ENCODE data around the gene BTBD9. TPM values are rescaled to one million over a fixed set of nuclear protein-coding genes. Genes with fewer than 3 reads are reported as not detected.

The BTBD9 gene
- total RNA-seq, 2 donors from 2014 or later, result 15.3 to 23.6 TPM

DNA sequence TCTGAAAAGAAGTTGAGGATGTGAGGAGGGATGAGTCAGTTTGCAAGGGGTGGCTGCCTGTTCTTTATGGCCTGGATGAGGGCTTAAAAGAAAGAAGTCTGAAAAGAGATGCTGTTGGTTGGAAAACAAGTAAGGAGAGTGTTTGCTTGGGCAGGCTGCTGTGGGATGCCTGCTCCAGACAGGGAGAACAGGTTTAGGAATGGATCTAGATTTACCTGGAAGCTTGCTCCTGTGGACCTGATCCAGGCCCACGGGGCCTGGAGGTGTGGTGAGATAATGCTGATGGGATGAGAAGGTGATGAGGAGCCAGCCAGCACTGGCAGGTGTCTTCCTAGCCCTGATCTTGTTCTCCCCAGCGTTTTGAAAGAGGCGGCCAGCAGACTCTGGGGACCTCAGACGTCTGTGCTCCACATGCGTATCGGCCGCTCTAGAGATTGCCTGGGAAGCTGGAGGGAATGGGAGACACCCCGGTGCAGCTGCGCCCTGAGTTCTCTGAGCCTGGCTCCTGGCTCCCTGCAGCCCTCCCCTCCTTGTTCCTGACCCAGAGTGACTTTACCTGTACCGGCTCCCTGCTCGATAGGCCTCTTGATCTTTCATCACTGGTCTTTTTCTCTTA, 488.9 kb downstream of the BTBD9 start:
- no peaks in the 10 kb centered on the region for H3K36me3 ChIP-seq
- no peak overlapping the region for H3K9ac ChIP-seq (ENCODE audit: low read depth in 2 of 2, low read length in 2 of 2)
- intact Hi-C loops (cut with DNase I), result no loop called here

DNA sequence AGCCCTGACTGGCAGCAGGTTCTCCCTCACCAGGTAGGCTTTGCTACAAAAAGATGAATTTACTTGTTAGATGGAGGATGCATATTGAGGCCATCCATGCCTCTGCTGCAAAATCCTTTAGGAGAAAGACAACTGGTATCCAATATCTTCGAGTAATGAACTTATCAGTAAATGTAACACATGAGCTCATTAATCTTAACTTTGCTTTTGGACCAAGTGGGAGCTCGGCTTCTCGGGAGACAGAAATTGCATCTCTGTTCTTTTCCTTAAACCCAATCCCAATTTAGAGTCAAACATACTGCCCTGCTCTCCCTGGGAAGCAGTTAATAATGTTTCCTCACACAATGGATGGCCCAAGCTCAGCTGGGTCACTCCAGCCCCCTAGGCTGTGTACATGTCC, 489.7 kb downstream of the BTBD9 start:
- no peaks in the 10 kb centered on the region for H3K9me3 ChIP-seq
- H3K4me1 ChIP-seq, result no peaks in the 10 kb centered on the region
- no peak overlapping the region for H3K9ac ChIP-seq (ENCODE audit: low read depth in 2 of 2, low read length in 2 of 2)
- intact Hi-C loops (cut with DNase I), result no loop called here
- H3K27ac ChIP-seq, result no peak overlapping the region
- TF ChIP-seq, protein P1, sequence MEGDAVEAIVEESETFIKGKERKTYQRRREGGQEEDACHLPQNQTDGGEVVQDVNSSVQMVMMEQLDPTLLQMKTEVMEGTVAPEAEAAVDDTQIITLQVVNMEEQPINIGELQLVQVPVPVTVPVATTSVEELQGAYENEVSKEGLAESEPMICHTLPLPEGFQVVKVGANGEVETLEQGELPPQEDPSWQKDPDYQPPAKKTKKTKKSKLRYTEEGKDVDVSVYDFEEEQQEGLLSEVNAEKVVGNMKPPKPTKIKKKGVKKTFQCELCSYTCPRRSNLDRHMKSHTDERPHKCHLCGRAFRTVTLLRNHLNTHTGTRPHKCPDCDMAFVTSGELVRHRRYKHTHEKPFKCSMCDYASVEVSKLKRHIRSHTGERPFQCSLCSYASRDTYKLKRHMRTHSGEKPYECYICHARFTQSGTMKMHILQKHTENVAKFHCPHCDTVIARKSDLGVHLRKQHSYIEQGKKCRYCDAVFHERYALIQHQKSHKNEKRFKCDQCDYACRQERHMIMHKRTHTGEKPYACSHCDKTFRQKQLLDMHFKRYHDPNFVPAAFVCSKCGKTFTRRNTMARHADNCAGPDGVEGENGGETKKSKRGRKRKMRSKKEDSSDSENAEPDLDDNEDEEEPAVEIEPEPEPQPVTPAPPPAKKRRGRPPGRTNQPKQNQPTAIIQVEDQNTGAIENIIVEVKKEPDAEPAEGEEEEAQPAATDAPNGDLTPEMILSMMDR (IDR thresholded peaks at IDR 0.05), result no peak
- no peaks in the 10 kb centered on the region for H3K36me3 ChIP-seq
- no peak overlapping the region for H3K4me3 ChIP-seq
- no peak for DNase-seq
- no peaks in the 10 kb centered on the region for H3K27me3 ChIP-seq

More for the DNA sequence above, 488.9 kb downstream of the BTBD9 start:
- Histone ChIP-seq H3K9me3 (no peaks in the 10 kb centered on the region), H3K4me1 (no peaks in the 10 kb centered on the region), H3K27me3 (no peaks in the 10 kb centered on the region), H3K4me3 (no peak overlapping the region), H3K27ac (no peak overlapping the region)
- TF ChIP-seq, protein P1 (IDR thresholded peaks at IDR 0.05), result no peak
- DNase-seq, result no peak

DNA sequence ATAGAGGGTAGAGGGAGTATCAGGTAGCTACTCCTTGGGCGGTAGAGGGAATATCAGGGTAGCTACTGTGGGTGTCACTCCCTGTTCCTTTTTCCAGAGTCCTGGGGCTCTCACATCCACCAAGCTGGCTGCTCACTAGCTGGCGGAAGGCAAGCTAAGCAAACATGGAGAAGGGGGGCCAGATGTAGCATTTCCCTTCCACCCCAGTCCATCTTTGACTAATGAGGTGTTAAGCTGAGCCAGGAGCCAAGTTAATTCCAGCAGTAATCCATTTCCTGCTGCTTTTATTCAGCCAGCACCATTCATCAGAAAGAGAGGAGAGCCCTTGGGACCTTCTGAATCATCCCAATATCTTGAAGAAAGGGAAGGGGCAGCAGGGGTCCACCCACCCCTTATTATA, 490.2 kb downstream of the BTBD9 start:
- Histone ChIP-seq H3K27ac (no peak overlapping the region), H3K9me3 (no peaks in the 10 kb centered on the region), H3K9ac (ENCODE audit: low read depth in 2 of 2, low read length in 2 of 2) (no peak overlapping the region), H3K27me3 (no peaks in the 10 kb centered on the region), H3K4me1 (no peaks in the 10 kb centered on the region), H3K4me3 (no peak overlapping the region), H3K36me3 (no peaks in the 10 kb centered on the region)
- no peak for DNase-seq
- intact Hi-C loops (cut with DNase I), result no loop called here
- TF ChIP-seq, protein P1 (IDR thresholded peaks at IDR 0.05), result no peak

DNA sequence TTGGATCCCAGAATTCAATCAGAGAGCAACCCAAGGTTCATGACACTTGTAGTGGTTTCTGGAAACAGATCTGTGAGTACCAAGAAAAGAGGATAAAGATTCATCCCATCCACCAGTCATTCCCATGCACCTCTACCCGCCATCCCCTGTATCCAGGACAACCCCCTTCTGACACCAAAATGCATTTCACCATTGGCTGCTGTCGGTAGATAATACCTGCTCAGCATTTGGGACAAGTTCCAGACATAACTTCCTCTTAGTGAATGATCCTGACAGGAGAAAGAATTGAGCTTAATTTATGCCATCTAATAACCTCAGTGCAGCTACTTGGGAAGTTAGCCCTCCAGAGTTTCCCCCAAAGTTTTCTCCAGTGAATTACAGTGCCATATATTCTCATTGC, 491.1 kb downstream of the BTBD9 start:
- no peaks in the 10 kb centered on the region for H3K9me3 ChIP-seq
- H3K36me3 ChIP-seq, result no peaks in the 10 kb centered on the region
- H3K9ac ChIP-seq (ENCODE audit: low read depth in 2 of 2, low read length in 2 of 2), result no peak overlapping the region
- DNase-seq, result no peak
- no peaks in the 10 kb centered on the region for H3K27me3 ChIP-seq
- no peaks in the 10 kb centered on the region for H3K4me1 ChIP-seq
- TF ChIP-seq, protein P1 (IDR thresholded peaks at IDR 0.05), result no peak
- H3K4me3 ChIP-seq, result no peak overlapping the region
- no peak overlapping the region for H3K27ac ChIP-seq
- intact Hi-C loops (cut with DNase I), result no loop called here

DNA sequence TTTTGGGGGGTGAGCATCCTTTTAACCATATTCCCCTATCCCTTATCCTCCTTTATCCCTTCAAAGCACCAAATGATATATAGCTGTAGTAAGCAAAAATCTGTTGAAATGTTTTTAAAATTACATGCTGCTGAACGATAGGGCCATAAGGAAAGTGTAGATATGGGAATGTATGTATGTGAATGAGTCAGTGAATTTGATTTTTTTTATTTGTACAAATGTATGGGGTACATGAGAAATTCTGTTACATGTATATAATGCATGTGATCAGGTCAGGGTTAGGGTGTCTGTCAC, 493.0 kb downstream of the BTBD9 start:
- no peaks in the 10 kb centered on the region for H3K27me3 ChIP-seq
- TF ChIP-seq, protein P1 (IDR thresholded peaks at IDR 0.05), result no peak
- DNase-seq, result no peak
- H3K4me3 ChIP-seq, result no peak overlapping the region
- H3K9me3 ChIP-seq, result no peaks in the 10 kb centered on the region
- H3K36me3 ChIP-seq, result no peaks in the 10 kb centered on the region
- no peaks in the 10 kb centered on the region for H3K4me1 ChIP-seq
- no peak overlapping the region for H3K9ac ChIP-seq (ENCODE audit: low read depth in 2 of 2, low read length in 2 of 2)
- intact Hi-C loops (cut with DNase I), result no loop called here
- H3K27ac ChIP-seq, result no peak overlapping the region

Data from colonic mucosa (tissue), 4 donors.